TTC549 (cell line): ENCODE measurements around the gene DNASE1L2.

Experiments
- FAIRE-seq: peaks from 2 replicates; lab custom pipeline; 2012; peaks lifted over from hg19 to GRCh38; lab: Jason Lieb, UNC

DNASE1L2 gene

GRCh38 chr16:2270588-2271470 lies 34.6 kb downstream of the DNASE1L2 start:
- no peak for FAIRE-seq

DNA sequence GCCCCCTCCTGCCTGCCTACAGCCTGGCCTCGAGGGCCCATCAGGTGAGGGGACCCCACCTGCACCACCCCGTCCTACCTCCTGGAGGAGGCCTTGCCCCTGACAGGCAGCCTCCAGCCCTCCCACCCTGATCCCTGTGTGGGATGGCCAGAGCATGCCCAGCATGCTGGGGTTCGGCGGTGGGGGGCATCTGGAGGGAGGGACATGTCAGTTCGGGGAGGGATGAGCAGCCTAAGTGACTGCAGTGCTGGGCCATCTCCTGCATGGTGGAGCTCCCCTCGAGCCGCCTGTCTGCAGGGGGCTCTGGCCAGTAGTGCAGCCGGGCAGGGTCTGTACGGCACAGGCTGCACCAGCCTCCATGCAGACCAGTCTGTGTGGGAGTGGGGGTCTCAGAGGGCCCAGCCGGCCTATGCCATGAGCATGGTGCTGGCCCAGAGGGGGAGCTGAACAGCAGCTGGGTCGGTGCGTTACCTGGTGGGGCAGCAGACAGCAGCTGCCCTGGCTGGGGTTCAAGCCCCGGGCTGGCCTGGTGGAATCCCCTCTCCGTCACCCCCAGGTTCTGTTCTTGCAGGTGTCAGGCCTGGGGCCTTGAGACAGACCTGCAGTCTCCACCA lies 35.7 kb downstream of the DNASE1L2 start:
- no peak for FAIRE-seq

GRCh38 chr16:2273484-2273883 lies 37.2 kb downstream of the DNASE1L2 start:
- FAIRE-seq, result no peak

DNA sequence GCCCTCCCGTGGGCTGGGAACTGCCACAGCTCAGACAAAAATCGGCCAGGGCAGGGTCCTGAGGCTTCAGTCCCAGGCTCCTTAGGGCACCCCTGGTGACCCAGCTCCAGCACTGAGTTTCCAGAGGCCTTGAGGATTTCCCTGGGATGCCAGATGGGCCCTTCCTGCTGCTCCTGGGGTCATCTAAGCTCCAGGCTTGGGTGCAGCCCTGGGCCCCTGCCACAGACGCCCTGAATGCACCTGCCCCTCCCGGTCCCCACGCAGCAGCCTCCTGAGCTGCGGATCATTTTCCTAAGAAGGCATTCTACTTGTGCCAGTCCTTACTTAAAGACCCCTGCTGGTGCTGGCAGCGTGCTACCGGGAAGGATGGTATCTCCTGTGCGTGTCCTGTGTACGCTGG lies 37.7 kb downstream of the DNASE1L2 start:
- no peak for FAIRE-seq

DNA sequence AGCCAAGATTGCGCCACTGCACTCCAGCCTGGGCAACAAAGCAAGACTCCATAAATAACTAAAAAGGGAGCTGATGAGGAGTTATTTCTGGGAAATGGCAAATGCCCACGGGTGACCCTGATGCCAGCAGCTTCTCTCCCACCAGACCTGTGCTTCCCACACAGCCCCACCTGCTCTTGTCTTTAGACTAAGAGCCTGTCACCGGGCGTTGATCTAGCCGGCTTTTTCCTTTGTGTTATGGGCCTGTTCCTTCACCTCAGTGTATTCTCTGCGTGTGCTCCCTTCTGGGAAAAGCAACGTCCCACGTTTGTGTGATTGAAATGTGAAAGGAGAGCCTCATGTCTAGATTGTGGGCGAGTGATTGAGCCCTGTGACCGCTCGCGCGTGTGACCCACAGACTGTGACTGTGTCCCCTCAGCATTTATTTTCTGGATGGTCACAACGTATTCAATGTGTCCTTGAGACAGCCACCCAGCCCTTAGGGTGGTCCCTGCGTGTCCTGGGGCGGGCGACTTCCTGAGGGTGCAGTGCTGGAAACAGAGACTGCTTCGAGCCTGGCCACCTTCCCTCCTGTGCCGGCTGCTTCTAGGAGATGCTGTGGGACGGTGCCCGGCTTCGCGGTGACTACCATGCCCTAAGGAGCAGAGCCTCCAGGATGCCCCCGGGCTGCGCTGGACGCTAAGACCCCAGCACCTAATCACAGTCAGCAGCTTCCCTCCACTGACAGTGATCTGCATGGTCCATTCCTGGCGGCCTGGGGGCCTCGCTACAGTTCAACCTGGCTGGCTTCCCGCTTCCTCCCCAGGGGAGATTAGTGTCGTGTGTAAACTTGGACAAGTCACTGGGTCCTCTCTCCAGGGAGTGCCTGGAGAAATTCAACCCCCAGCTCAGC lies 39.5 kb downstream of the DNASE1L2 start:
- FAIRE-seq, result no peak

DNA sequence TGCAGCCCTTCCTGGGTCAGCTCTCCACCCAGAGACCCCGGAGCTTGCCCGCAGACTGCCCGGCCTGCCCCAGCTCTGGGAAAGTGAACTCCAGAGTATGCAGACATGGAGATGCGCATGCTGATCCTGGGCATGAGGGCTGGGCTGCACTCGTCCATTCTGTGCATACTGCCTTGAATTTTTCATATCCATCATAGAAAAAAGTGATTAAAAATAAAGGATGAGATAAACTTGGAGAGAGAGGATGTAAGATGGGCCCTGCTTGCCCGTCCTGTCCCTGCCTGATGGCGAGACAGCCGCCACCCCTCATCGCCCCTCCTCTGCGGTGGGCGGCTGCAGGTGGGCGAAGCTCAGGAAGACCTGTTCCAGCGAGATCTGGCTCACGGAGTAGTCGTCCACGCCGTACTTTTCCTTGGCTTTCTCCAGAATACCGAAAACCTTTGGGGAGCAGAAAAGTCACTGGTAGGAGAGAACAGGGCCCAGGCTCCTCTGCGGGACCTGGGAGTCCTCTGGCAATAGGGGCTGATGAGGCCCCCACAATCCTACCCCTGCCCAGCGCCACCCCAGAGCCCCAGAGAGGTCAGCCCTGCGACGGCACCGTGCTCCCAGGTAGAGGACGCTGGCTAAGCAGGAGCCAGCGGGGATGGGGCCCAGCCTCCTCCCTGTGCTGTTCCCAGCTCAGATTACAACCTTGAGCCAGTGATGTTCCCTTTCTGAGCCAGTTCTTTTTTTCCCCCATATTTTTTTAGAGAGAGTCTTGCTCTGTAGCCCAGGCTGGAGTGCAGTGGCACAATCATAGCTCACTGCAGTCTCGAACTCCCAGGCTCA lies 40.3 kb downstream of the DNASE1L2 start:
- FAIRE-seq, result no peak

- no peak for FAIRE-seq
Observed at GRCh38 chr16:2277466-2278271, 41.4 kb downstream of the DNASE1L2 start.

DNA sequence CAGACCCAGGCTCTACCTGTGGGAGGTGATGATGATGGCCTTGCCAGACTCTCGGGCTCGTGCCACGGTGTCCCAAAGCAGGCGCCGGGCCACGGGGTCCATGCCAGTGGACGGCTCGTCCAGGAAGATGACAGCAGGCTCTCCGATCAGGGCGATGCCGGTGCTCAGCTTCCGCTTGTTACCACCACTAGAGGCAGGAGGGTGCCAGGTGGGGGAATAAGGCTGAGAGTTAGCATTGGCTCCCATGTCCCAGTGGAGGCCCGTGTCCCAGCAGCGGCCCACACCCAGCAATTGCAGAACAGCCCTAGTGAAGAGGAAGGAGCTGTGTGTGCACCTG lies 42.0 kb downstream of the DNASE1L2 start:
- no peak for FAIRE-seq

- FAIRE-seq, result no peak
Observed at GRCh38 chr16:2278956-2279800, 42.9 kb downstream of the DNASE1L2 start.

- no peak for FAIRE-seq
Observed at GRCh38 chr16:2280461-2280860, 44.2 kb downstream of the DNASE1L2 start.

GRCh38 chr16:2280981-2281542 lies 44.8 kb downstream of the DNASE1L2 start:
- FAIRE-seq, result no peak

GRCh38 chr16:2282262-2282661 lies 46.0 kb downstream of the DNASE1L2 start:
- no peak for FAIRE-seq

DNA sequence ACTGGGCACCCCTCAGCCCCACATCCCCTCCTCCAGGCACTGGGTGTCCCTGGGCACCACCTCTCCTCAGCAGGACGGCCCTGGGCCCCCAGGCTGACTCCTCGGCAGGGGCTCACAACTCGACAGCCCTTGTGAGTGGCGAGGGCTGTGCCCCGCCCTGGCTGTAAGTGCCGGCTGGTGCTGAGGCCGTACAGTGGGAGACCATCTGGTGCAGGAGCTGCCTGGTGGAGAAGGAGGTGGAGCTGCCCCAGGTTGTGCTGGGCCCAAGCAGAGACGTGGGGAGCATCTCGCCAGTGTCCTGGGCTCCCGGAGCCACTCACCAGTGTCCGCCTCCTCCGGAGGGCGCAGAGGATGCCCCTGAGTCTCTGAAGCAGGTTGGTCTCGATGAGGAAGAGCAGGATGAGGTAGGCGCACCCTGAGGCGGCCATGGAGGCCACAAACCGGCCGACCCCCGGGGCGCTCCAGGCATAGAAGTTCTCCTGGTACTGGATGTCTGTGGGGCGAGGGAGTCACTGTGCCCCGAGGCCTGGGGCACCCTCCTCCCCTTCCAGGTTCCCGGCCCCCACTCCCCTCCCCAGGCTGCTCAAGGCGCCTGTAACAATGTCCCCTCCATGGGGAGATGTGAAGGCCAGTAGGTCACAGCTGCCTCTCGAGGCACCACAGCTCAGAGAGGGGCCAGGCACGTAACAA lies 46.8 kb downstream of the DNASE1L2 start:
- FAIRE-seq, result no peak

GRCh38 chr16:2284001-2284770 lies 47.9 kb downstream of the DNASE1L2 start:
- no peak for FAIRE-seq

DNA sequence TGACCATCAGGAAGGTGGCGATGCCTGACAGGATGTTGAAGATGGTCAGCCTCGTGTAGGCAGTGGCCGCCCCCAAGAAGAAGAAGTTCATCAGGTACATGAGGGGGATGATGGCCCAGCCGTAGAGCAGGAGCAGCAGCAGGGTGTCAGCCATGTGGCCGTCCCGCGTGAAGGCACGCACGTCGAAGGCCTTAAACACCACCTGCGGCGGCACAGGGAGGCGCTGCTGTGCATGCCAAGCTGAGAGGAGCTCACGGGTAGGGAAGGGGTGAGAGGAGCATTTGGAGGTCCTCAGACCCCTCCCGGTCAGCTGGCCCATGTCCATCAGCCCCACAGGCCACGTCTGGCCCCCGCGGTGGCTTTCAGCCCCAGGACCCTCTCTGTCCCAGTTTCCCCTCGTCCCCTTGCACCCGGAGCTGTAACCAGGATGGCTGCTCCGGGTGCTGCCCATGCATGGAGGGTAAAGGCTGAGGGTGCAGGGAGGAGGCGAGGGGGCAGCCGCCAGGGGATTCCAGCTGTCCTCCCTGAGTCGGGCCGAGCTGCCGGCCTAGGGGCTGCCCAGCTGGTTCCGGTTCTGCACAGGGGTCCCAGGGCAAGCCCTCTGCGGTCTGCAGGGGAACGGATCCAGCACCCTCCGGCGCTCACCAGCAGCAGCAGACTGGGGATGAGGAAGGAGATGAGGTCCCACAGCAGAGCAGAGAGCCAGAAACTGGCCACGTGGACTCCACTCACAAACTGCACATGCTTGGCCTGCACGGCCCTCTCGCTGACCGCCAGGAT lies 48.7 kb downstream of the DNASE1L2 start:
- FAIRE-seq, result no peak

GRCh38 chr16:2285731-2286191 lies 49.5 kb downstream of the DNASE1L2 start:
- FAIRE-seq, result no peak

DNA sequence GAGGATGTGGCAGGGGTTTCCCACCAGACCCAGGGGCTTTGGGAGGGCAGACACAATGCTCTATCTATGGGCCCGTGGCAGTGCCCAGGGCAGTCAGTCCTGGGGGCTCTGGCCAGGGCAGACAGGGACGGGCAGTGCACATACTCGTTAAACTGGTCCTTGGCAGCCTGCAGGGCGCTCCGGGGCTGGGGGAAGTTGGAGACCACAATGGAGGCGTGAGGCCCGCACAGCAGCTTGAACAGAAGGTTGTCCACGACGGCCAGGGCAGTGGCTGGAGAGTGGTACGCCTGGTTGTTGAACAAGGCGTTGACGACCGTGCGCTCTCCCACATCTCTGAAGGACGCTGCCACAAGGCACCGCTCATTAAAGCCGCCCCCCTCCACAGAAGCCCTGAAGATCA lies 50.3 kb downstream of the DNASE1L2 start:
- no peak for FAIRE-seq
